Small intestine (tissue), 16 donors: Measurements from ENCODE around the gene MAPKAPK5. TPM values are rescaled to one million over a fixed set of nuclear protein-coding genes. Genes with fewer than 3 reads are reported as not detected.

ENCODE experiments used
- DNase-seq, 2 donors: peaks; one replicate each; pipeline versions ENCODE4 v3.0.0 to v3.0.0-alpha.2; 2013
- FAIRE-seq: peaks from 2 replicates; lab custom pipeline; 2012; peaks lifted over from hg19 to GRCh38; lab: Jason Lieb, UNC
- H3K27ac ChIP-seq, 3 donors: one replicate each; pipeline ENCODE4 v1.5.1; 2013; ENCODE audit warnings: low read length in 2 of 3, mild to moderate bottlenecking in 2 of 3, control low read depth in 1 of 3, inconsistent platforms in 1 of 3, low read depth in 1 of 3, moderate library complexity in 1 of 3
- H3K27me3 ChIP-seq, 3 donors: one replicate each; pipeline ENCODE4 v1.6.1; 2013; ENCODE audit warnings: low read length in 3 of 3, inconsistent platforms in 1 of 3; ENCODE audit not compliant: control insufficient read depth in 3 of 3, insufficient read depth in 3 of 3
- H3K36me3 ChIP-seq, 3 donors: one replicate each; pipeline ENCODE4 v1.6.1; 2013; ENCODE audit warnings: low read length in 3 of 3, inconsistent platforms in 1 of 3, low read depth in 1 of 3, mild to moderate bottlenecking in 1 of 3, moderate library complexity in 1 of 3; ENCODE audit not compliant: control insufficient read depth in 3 of 3, insufficient read depth in 2 of 3
- H3K4me1 ChIP-seq, 3 donors: one replicate each; pipeline ENCODE4 v1.6.1; 2013; ENCODE audit warnings: low read length in 2 of 3, inconsistent platforms in 1 of 3, low read depth in 1 of 3, mild to moderate bottlenecking in 1 of 3, moderate library complexity in 1 of 3; ENCODE audit not compliant: control insufficient read depth in 3 of 3, insufficient read depth in 2 of 3
- H3K4me3 ChIP-seq, 3 donors: one replicate each; pipeline ENCODE4 v1.5.1; 2013; ENCODE audit warnings: low read length in 3 of 3, control low read depth in 1 of 3, inconsistent platforms in 1 of 3, low read depth in 1 of 3, mild to moderate bottlenecking in 1 of 3, moderate library complexity in 1 of 3
- H3K9me3 ChIP-seq, 2 donors: one replicate each; pipeline ENCODE4 v1.6.1; 2013; ENCODE audit warnings: low read depth in 1 of 2, low read length in 1 of 2; ENCODE audit not compliant: control insufficient read depth in 2 of 2, insufficient read depth in 1 of 2
- WGBS, 3 donors: extraction: QIAGEN DNeasy Blood & Tissue Kit; methylation state at CpG; one replicate each; pipeline ENCODE4 v1.1.7; 2013; 5-methylcytosine and 5-hydroxymethylcytosine counted together
- long read RNA-seq, 10 donors: transcript quantifications; one replicate each; lab custom pipeline, GENCODE V29; 2026
- polyA plus RNA-seq, 4 donors: library from polyadenylated mRNA; stranded (reverse) in 3 of 4; unstranded in 1 of 4; fragments of 200-250 nt in 3 of 4; fragments of 120-200 nt in 1 of 4; gene quantifications; one replicate each; pipeline versions ENCODE4 v1.2.1 to v1.2.3, GENCODE V29; 2013
- donor health status: healthy with polysubstance abuse.
- donor health status: control.
- donor health status: control.
- donor health status: Bipolar disorder and iron deficiency.
- donor health status: healthy.

MAPKAPK5 gene, protein sequence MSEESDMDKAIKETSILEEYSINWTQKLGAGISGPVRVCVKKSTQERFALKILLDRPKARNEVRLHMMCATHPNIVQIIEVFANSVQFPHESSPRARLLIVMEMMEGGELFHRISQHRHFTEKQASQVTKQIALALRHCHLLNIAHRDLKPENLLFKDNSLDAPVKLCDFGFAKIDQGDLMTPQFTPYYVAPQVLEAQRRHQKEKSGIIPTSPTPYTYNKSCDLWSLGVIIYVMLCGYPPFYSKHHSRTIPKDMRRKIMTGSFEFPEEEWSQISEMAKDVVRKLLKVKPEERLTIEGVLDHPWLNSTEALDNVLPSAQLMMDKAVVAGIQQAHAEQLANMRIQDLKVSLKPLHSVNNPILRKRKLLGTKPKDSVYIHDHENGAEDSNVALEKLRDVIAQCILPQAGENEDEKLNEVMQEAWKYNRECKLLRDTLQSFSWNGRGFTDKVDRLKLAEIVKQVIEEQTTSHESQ
- 10 to 100 TPM; 28.4 to 64.8 (median 41.9) TPM for polyA plus RNA-seq
- long read RNA-seq, donor 1, full-length matches to known transcripts = 9 of 9 reads
- long read RNA-seq, donor 1, partial matches to known transcripts = 0 of 9 reads
- long read RNA-seq, donor 1, other reads (novel, unspliced or antisense) = 0 of 9 reads
- long read RNA-seq, donor 2, full-length matches to known transcripts = 3 of 3 reads
- long read RNA-seq, donor 2, partial matches to known transcripts = 0 of 3 reads
- long read RNA-seq, donor 2, other reads (novel, unspliced or antisense) = 0 of 3 reads
- long read RNA-seq, donor 3, full-length matches to known transcripts = 6 of 6 reads
- long read RNA-seq, donor 3, partial matches to known transcripts = 0 of 6 reads
- long read RNA-seq, donor 3, other reads (novel, unspliced or antisense) = 0 of 6 reads
- long read RNA-seq, donor 4 = 0 reads
- long read RNA-seq, donor 5, partial matches to known transcripts = 0 of 2 reads
- long read RNA-seq, donor 5, other reads (novel, unspliced or antisense) = 0 of 2 reads
- long read RNA-seq, donor 6, full-length matches to known transcripts = 4 of 9 reads
- long read RNA-seq, donor 6, partial matches to known transcripts = 5 of 9 reads
- long read RNA-seq, donor 6, other reads (novel, unspliced or antisense) = 0 of 9 reads
- long read RNA-seq, donor 7 = 0 reads
- long read RNA-seq, donor 8 = 0 reads
- long read RNA-seq, donor 9, partial matches to known transcripts = 0 of 2 reads
- long read RNA-seq, donor 9, other reads (novel, unspliced or antisense) = 0 of 2 reads
- long read RNA-seq, donor 10, partial matches to known transcripts = 0 of 3 reads
- long read RNA-seq, donor 10, other reads (novel, unspliced or antisense) = 0 of 3 reads

DNA sequence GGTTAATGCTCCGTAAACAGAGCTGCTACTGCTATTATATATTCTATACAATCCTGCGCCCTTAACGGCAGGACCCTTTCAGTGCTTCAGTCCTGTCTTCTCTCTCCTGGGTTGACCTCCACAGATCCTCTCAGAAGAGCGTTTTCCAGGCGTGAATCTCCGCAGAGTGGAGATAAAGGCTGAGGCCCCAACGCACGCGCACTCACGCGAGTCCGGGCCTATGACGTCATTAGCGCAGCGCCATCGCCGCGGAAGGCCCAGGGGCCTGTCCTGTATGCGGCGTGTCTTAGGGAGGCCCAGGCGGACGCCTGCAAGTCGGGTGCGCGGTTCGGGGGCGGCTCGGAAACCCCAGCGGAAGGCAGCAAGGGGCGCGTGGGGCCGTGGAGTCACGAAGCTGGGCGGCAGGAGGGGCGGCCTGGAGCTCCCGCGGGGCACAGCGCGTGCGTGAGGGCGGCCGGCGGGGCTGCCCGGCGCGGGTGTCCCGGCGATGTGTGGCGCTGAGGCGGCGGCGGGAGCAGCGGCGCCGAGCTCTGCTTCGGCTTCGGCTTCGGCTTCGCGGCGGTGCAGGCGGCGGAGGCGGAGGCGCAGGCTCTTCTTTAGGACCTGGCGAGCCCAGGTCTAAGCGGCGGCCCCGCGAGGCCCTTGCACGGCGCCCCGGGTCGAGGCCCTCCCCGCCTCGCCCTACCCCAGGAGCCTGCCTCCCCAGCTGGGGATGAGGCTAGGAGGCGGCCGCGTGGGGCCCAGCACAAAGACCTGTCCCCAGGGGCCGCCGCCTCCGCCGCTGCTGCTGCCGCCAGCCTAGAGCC is at the start of gene MAPKAPK5:
Gene MAPKAPK5 (plus strand): TSS at position 479 of the 806 bp plus-strand sequence. CDS start 506 bp downstream, outside the sequence.
- DNase-seq (peak; percentile 94 to 99), FAIRE-seq (no peak)
- H3K27me3 ChIP-seq = no peaks in the 10 kb centered on the region
- H3K4me3 ChIP-seq = peak within 1 kb of the TSS; percentile 79 to 99 (median 83)
- H3K27ac ChIP-seq = peak within 1 kb of the TSS; percentile 90 to 98 (median 97)
- no peaks in the 10 kb centered on the region for H3K9me3 ChIP-seq
- H3K36me3 ChIP-seq = peaks cover 0 to 22% (median 3%) of the 10 kb centered on the region in 3 donors
- H3K4me1 ChIP-seq = peaks cover 3 to 8% (median 4%) of the 10 kb centered on the region in 3 donors
- 0 to 1% (median 0%) methylated on average over 54 to 84 of the region's 84 CpGs for WGBS, 3 donors

DNA sequence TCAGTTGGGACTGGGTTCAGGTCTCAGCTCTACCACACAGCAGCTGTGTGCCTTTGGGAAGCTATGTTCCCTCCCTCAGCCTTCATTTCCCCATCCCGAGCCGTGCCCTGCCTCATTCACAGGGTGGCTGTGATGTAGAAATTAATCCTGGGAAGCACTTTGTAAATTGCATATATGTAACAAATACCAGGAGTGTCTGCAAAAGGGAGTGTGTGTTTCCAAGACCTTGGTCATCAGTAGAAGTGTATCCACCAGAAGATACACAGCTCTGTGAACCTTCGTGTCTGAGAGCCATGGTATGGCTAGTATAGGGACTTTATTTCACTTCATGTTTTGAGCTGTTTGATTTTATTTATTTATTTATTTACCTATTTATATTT is 49.2 kb upstream of the MAPKAPK5 start:
- Histone ChIP-seq H3K4me1 (peaks cover 0 to 1% (median 0%) of the 10 kb centered on the region in 3 donors), H3K9me3 (no peaks in the 10 kb centered on the region), H3K4me3 (no peak overlapping the region), H3K27me3 (no peaks in the 10 kb centered on the region), H3K27ac (peak overlapping the region in 1 of 3 donors; percentile 60), H3K36me3 (peaks cover 14 to 82% (median 25%) of the 10 kb centered on the region in 3 donors)
- 91 to 93% (median 92%) methylated on average over 3 of the region's 3 CpGs for WGBS, 3 donors
- FAIRE-seq (no peak), DNase-seq (no peak)

DNA sequence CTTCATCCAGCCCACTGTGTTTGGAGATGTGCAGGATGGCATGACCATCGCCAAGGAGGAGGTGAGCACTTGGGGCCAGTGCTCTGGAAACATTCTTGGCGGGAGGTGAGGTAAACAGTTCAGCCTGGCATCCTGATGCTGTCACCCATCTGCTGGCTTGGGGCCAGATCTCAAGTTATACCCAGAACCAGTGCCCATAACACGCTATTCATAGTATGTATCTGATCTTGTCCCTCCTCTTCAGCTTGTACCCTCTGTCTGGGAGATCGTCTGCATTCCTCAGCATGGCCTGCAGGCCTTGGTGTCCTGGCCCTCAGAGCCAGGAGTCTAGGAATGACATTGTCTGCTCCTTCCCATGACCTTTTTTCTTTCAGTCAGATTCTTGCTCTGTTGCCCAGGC is 43.8 kb upstream of the MAPKAPK5 start:
- H3K4me1 ChIP-seq = no peaks in the 10 kb centered on the region
- H3K27me3 ChIP-seq = no peaks in the 10 kb centered on the region
- no peak overlapping the region for H3K27ac ChIP-seq
- DNase-seq (no peak), FAIRE-seq (no peak)
- peaks cover 19 to 75% (median 25%) of the 10 kb centered on the region in 3 donors for H3K36me3 ChIP-seq
- no peak overlapping the region for H3K4me3 ChIP-seq
- 76 to 92% (median 90%) methylated on average over 4 of the region's 4 CpGs for WGBS, 3 donors
- no peaks in the 10 kb centered on the region for H3K9me3 ChIP-seq

DNA sequence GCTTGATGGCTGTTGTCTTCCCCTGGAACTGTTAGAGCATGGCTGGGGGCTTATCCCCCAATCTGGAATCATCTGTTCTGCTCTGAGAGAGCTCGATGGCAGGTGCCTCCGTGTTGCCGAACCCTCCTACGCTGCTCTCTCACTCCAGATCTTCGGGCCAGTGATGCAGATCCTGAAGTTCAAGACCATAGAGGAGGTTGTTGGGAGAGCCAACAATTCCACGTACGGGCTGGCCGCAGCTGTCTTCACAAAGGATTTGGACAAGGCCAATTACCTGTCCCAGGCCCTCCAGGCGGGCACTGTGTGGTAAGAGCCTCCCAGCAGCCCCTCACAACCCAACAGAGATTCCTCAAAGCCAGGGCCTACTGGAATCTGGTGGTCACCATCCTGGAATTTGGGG is 42.3 kb upstream of the MAPKAPK5 start:
- Histone ChIP-seq H3K9me3 (no peaks in the 10 kb centered on the region), H3K36me3 (peaks cover 19 to 73% (median 23%) of the 10 kb centered on the region in 3 donors), H3K27ac (no peak overlapping the region), H3K4me1 (no peaks in the 10 kb centered on the region), H3K4me3 (no peak overlapping the region), H3K27me3 (no peaks in the 10 kb centered on the region)
- FAIRE-seq (no peak), DNase-seq (no peak)
- WGBS, 3 donors = 94 to 96% (median 96%) methylated on average over 9 of the region's 9 CpGs

DNA sequence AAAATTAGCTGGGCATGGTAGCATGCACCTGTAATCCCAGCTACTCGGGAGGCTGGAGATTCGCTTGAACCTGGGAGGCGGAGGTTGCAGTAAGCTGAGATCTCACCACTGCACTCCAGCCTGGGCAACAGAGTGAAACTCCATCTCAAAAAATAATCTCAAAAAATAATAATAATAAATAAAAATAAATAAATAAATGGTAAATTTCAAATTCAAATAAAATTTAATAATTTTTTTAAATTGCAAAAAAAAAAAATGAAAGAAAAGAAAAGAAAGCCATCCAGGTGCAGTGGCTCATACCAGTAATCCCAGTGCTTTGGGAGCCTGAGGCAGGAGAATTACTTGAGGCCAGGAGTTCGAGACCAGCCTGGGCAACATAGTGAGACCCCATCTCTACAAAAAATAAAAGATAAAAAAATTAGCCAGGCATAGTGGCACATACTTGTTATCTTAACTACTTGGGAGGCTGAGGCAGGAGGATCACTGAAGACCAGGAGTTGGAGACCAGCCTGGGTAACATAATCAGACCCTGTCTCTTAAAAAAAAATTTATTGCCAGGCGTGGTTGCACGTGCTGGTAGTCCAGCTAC is 38.9 kb upstream of the MAPKAPK5 start:
- no peaks in the 10 kb centered on the region for H3K9me3 ChIP-seq
- H3K27me3 ChIP-seq = no peaks in the 10 kb centered on the region
- WGBS, 3 donors = 87 to 90% (median 87%) methylated on average over 6 of the region's 6 CpGs
- H3K27ac ChIP-seq = no peak overlapping the region
- H3K4me3 ChIP-seq = no peak overlapping the region
- no peaks in the 10 kb centered on the region for H3K4me1 ChIP-seq
- FAIRE-seq (no peak), DNase-seq (no peak)
- H3K36me3 ChIP-seq = peaks cover 17 to 73% (median 19%) of the 10 kb centered on the region in 3 donors

DNA sequence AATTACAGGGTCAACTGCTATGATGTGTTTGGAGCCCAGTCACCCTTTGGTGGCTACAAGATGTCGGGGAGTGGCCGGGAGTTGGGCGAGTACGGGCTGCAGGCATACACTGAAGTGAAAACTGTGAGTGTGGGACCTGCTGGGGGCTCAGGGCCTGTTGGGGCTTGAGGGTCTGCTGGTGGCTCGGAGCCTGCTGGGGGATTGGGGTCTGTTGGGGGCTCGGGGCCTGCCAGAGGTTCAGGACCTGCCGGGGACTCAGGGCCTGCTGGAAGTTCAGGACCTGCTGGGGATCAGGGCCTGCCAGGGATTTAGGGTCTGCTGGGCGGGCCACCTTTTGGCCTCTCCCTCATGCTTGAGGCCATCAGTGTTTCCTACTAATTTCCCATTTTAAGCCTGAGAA is 38.2 kb upstream of the MAPKAPK5 start:
- no peaks in the 10 kb centered on the region for H3K4me1 ChIP-seq
- WGBS, 3 donors = 95 to 99% (median 97%) methylated on average over 8 of the region's 8 CpGs
- peak overlapping the region in 1 of 3 donors; percentile 9 for H3K27ac ChIP-seq
- no peak overlapping the region for H3K4me3 ChIP-seq
- FAIRE-seq (no peak), DNase-seq (no peak)
- H3K9me3 ChIP-seq = no peaks in the 10 kb centered on the region
- no peaks in the 10 kb centered on the region for H3K27me3 ChIP-seq
- H3K36me3 ChIP-seq = peaks cover 13 to 73% (median 18%) of the 10 kb centered on the region in 3 donors

DNA sequence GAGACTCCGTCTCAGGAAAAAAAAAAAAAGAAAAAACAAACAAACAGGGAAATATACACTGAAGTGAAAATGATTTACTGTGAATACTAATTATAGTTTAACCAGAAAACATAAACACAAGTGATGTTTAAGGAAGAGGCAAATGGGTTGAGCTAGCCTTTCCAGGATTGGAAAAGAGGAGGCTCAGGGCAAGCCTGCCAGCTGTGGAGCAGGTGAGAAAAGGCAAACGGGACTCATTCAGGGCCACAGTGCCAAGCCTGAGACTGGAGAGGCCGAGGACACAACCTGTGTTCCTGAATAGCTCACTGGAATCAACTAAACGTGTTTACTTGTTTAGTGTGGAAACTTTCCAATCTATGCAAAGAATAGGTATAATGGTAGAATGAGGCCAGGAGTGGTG is 35.7 kb upstream of the MAPKAPK5 start:
- no peak overlapping the region for H3K4me3 ChIP-seq
- no peaks in the 10 kb centered on the region for H3K27me3 ChIP-seq
- FAIRE-seq = no peak
- WGBS, 3 donors = 77 to 81% (median 81%) methylated on average over 4 of the region's 4 CpGs
- no peaks in the 10 kb centered on the region for H3K9me3 ChIP-seq
- H3K27ac ChIP-seq = peak overlapping the region in 2 of 3 donors; percentile 32 to 47
- no peak for DNase-seq
- H3K4me1 ChIP-seq = no peaks in the 10 kb centered on the region
- H3K36me3 ChIP-seq = peaks cover 11 to 74% (median 14%) of the 10 kb centered on the region in 3 donors
